ENCODE data around the gene APOBEC3F.
"Not testable (repeated sequence)": the region's sequence is repeated elsewhere in the genome, so short reads cannot be mapped to it uniquely, and the experiment has no call there.

DNA sequence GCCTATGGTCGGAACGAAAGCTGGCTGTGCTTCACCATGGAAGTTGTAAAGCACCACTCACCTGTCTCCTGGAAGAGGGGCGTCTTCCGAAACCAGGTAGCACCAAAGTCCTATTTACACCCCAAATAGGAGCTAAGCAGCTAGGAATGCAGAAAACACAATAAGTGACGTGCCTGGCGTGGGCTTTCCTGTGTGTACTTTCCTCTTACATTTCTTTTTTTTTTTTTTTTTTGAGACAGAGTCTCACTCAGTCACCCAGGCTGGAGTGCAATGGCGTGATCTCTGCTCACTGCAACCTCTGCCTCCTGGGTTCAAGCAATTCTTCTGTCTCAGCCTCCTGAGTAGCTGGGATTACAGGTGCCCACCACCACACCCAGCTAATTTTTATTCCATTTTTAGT lies 8.8 kb downstream of the APOBEC3F start:
- TF ChIP-seq, protein P1, sequence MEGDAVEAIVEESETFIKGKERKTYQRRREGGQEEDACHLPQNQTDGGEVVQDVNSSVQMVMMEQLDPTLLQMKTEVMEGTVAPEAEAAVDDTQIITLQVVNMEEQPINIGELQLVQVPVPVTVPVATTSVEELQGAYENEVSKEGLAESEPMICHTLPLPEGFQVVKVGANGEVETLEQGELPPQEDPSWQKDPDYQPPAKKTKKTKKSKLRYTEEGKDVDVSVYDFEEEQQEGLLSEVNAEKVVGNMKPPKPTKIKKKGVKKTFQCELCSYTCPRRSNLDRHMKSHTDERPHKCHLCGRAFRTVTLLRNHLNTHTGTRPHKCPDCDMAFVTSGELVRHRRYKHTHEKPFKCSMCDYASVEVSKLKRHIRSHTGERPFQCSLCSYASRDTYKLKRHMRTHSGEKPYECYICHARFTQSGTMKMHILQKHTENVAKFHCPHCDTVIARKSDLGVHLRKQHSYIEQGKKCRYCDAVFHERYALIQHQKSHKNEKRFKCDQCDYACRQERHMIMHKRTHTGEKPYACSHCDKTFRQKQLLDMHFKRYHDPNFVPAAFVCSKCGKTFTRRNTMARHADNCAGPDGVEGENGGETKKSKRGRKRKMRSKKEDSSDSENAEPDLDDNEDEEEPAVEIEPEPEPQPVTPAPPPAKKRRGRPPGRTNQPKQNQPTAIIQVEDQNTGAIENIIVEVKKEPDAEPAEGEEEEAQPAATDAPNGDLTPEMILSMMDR (IDR thresholded peaks at IDR 0.05 in 4 of 5, conservative IDR thresholded peaks at IDR 0.05 in 1 of 5), result not testable (repeated sequence)
- not testable (repeated sequence) for TF ChIP-seq POLR2A (IDR thresholded peaks at IDR 0.05)
